Mucosa of rectum (tissue), 2 donors: ENCODE results near the gene PSME3.

Experiments
- H3K27ac ChIP-seq, 2 donors: one replicate each; pipeline ENCODE4 v1.7.0; 2013; ENCODE audit warnings: inconsistent platforms in 2 of 2, low read depth in 2 of 2, low read length in 2 of 2
- H3K27me3 ChIP-seq, 2 donors: one replicate each; pipeline ENCODE4 v1.7.0; 2013; ENCODE audit warnings: low read length in 2 of 2; ENCODE audit not compliant: control insufficient read depth in 2 of 2, insufficient read depth in 2 of 2
- H3K36me3 ChIP-seq, 2 donors: one replicate each; pipeline ENCODE4 v1.7.0; 2013; ENCODE audit warnings: low read length in 2 of 2; ENCODE audit not compliant: control insufficient read depth in 2 of 2, insufficient read depth in 2 of 2
- H3K4me1 ChIP-seq, 2 donors: one replicate each; pipeline ENCODE4 v1.7.0; 2013; ENCODE audit warnings: low read length in 2 of 2, mild to moderate bottlenecking in 1 of 2; ENCODE audit not compliant: control insufficient read depth in 2 of 2, insufficient read depth in 2 of 2
- H3K4me3 ChIP-seq, 2 donors: one replicate each; pipeline ENCODE4 v1.7.0; 2013; ENCODE audit warnings: low read length in 2 of 2
- H3K9ac ChIP-seq, 2 donors: one replicate each; pipeline ENCODE4 v1.7.0; 2013; ENCODE audit warnings: low read length in 2 of 2, low read depth in 1 of 2, mild to moderate bottlenecking in 1 of 2
- H3K9me3 ChIP-seq, 2 donors: one replicate each; pipeline ENCODE4 v1.7.0; 2013; ENCODE audit warnings: low read length in 2 of 2; ENCODE audit not compliant: control insufficient read depth in 2 of 2
- donor health status: healthy.
- donor health status: Normal muscosa, but diverticular disease.

The PSME3 gene

DNA sequence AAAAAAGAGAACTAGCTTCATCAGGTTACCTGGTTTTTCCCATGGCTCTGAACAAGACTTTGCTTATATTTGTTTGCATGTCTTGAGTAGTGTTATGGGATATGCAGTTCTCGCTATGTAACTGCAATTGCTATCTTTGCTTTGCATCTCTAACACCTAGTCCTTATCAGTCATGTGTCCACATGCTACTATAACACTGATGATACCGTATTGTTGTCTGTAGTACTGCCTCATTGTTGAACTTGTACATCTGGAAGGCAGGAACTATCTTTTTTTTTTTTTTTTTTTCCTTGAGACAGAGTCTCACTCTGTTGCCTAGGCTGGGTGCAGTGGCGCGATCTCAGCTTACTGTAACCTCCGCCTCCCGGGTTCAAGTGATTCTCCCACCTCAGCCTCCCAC lies 2.5 kb downstream of the PSME3 start:
- no peak overlapping the region for H3K27ac ChIP-seq
- no peaks in the 10 kb centered on the region for H3K27me3 ChIP-seq
- H3K9ac ChIP-seq: no peak overlapping the region
- no peak overlapping the region for H3K4me3 ChIP-seq
- H3K9me3 ChIP-seq: no peaks in the 10 kb centered on the region
- H3K4me1 ChIP-seq: peaks cover 11 to 16% of the 10 kb centered on the region in 2 donors
- peaks cover 24 to 34% of the 10 kb centered on the region in 2 donors for H3K36me3 ChIP-seq

DNA sequence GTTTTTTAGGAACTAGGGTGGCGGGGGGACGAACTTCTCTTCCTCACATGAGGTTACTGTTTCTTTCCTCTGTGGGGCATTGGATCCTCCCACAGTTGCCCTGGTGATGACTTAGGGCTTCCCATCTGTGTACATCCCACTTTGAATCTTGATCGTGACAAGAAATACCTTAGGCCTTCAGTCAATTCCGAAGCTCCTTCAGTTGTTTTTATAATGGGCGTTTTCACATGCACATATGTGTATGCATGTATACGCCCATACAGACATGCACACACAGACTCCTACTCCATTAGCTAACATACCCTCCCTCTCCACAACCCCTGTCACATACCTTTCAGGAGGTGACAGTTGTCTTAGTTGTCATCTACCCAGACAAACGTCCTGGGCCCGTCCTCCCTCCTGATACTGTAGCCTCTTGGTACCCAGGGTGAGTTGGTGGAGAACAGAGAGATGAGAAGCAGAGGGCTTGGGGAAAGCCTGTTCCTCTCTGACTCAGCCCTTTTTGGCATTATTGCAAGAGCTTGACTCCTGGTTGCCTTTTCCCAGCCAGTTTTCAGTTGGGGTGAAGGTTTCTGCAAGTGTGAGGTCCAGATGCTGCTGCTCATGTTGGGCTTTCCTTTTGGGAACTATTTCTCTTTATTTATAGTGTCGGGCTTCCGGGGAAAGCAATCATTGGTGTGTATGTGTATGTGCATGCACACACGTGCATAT lies 8.9 kb downstream of the PSME3 start:
- Histone ChIP-seq H3K27ac (no peak overlapping the region), H3K36me3 (peaks cover 62 to 63% of the 10 kb centered on the region in 2 donors)

DNA sequence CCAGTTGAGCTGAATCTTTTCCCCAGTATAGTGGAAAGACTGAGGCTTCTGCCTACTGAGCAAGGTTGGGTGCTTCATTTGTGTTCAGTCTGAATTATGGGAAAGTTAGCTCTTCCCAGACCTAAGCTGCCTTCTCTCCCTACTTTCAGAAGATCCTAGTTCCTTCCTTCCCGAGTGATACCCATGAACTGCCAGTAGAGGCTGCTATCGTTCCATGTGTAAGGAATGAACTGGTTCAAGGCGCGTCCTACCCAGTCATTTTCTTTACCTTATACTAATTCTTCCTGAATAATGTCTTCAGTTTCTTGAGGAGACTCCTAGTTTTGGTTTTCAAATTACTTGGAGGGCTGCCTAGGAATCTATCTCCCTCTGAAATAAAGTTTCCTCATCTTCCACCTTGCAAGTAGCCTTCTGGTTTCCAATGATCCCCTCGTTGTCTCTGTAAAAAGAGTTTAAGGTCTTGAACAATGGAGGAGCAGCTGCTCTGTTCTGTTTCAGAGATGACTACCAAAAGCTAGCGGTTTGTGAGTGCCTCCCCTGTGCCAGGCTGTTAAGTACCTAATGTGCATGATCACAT lies 10.2 kb downstream of the PSME3 start:
- Histone ChIP-seq H3K36me3 (peaks cover 52% of the 10 kb centered on the region in 2 donors), H3K4me1 (no peaks in the 10 kb centered on the region), H3K4me3 (no peak overlapping the region), H3K9me3 (no peaks in the 10 kb centered on the region), H3K27me3 (no peaks in the 10 kb centered on the region), H3K27ac (no peak overlapping the region), H3K9ac (no peak overlapping the region)

More for the DNA sequence above, 8.9 kb downstream of the PSME3 start:
- no peak overlapping the region for H3K4me3 ChIP-seq
- H3K9me3 ChIP-seq: no peaks in the 10 kb centered on the region
- H3K9ac ChIP-seq: no peak overlapping the region
- no peaks in the 10 kb centered on the region for H3K4me1 ChIP-seq
- no peaks in the 10 kb centered on the region for H3K27me3 ChIP-seq

DNA sequence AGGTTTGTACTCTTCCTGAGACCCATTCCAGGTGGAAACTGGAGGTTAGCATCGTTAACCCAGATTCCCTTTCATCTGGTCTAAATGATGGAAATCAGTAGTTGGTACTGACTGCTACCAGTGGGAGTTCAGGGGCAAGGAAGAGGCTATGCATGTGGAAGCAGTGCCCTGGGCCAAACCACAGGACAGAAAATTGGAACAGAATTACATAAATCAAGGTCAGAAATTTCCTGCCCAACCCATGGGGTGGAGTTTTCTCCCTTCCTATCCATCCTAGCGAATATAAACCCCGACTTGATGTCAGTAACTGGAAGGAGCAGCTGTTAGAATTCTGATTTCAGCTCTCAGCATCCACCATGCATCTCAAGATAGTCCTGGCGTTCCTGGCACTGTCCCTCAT lies 11.1 kb downstream of the PSME3 start, which contains the start of gene AOC2:
Gene AOC2, plus strand, starts transcription at position 310 of the 400 bp plus-strand sequence. Its CDS starts 47 bp downstream, at position 357.
- no peaks in the 10 kb centered on the region for H3K9me3 ChIP-seq
- no peak within 1 kb of the TSS for H3K4me3 ChIP-seq
- H3K36me3 ChIP-seq: peaks cover 44 to 45% of the 10 kb centered on the region in 2 donors
- no peaks in the 10 kb centered on the region for H3K27me3 ChIP-seq
- peaks cover 0 to 2% of the 10 kb centered on the region in 2 donors for H3K4me1 ChIP-seq
- H3K27ac ChIP-seq: no peak within 1 kb of the TSS
- H3K9ac ChIP-seq: no peak within 1 kb of the TSS

DNA sequence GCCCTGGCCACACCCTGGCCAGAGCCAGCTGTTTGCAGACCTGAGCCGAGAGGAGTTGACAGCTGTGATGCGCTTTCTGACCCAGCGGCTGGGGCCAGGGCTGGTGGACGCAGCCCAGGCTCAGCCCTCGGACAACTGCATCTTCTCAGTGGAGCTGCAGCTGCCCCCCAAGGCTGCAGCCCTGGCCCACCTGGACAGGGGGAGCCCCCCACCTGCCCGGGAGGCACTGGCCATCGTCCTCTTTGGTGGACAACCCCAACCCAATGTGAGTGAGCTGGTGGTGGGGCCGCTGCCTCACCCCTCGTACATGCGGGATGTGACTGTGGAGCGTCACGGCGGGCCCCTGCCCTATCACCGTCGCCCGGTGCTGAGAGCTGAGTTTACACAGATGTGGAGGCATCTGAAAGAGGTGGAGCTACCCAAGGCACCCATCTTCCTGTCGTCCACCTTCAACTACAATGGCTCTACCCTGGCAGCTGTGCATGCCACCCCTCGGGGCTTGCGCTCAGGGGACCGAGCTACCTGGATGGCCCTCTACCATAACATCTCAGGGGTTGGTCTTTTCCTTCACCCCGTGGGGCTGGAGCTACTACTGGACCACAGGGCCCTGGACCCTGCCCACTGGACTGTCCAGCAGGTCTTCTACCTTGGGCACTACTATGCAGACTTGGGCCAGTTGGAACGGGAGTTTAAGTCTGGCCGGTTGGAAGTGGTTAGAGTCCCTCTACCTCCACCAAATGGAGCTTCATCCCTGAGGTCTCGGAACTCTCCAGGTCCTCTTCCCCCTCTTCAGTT lies 11.8 kb downstream of the PSME3 start:
- Histone ChIP-seq H3K9me3 (no peaks in the 10 kb centered on the region), H3K27me3 (peaks cover 0 to 2% of the 10 kb centered on the region in 2 donors), H3K9ac (no peak overlapping the region), H3K27ac (no peak overlapping the region), H3K4me3 (no peak overlapping the region), H3K36me3 (peaks cover 40 to 42% of the 10 kb centered on the region in 2 donors), H3K4me1 (peaks cover 0 to 2% of the 10 kb centered on the region in 2 donors)

DNA sequence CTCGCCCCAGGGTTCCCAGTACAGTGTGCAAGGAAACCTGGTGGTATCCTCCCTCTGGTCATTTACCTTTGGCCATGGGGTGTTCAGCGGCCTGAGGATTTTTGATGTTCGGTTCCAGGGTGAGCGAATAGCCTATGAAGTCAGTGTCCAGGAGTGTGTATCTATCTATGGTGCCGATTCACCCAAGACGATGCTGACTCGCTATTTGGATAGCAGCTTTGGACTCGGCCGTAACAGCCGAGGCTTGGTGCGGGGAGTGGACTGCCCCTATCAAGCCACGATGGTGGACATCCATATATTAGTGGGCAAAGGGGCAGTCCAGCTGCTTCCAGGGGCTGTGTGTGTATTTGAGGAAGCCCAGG lies 12.3 kb downstream of the PSME3 start:
- Histone ChIP-seq H3K9me3 (no peaks in the 10 kb centered on the region), H3K27me3 (peaks cover 0 to 4% of the 10 kb centered on the region in 2 donors), H3K36me3 (peaks cover 40 to 42% of the 10 kb centered on the region in 2 donors), H3K4me1 (peaks cover 0 to 2% of the 10 kb centered on the region in 2 donors), H3K27ac (no peak overlapping the region), H3K9ac (no peak overlapping the region), H3K4me3 (no peak overlapping the region)

DNA sequence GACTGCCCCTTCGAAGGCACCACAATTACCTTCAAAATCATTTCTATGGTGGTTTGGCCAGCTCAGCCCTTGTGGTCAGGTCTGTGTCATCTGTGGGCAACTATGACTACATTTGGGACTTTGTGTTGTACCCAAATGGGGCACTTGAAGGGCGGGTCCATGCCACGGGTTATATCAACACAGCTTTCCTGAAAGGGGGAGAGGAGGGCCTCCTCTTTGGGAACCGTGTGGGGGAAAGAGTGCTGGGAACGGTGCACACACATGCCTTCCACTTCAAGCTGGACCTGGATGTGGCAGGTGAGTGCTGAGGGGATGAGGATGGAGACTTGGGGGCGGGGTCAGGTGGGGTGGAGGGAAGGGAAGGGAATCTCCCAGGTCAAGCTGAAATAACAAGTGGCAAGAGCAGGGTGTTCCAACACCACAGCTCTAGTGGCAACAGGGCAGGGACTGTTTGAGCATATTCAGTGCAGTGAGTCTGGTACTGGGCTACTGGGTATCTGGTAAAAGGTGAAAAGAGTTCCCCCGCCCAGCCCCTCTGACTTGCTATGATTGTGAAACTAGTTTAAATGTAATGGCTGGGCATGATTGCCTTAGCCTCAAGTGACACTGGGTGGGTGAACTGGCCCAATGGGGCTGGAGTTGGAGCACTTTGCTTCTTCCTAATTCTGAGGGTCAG lies 12.9 kb downstream of the PSME3 start:
- H3K27ac ChIP-seq: no peak overlapping the region

DNA sequence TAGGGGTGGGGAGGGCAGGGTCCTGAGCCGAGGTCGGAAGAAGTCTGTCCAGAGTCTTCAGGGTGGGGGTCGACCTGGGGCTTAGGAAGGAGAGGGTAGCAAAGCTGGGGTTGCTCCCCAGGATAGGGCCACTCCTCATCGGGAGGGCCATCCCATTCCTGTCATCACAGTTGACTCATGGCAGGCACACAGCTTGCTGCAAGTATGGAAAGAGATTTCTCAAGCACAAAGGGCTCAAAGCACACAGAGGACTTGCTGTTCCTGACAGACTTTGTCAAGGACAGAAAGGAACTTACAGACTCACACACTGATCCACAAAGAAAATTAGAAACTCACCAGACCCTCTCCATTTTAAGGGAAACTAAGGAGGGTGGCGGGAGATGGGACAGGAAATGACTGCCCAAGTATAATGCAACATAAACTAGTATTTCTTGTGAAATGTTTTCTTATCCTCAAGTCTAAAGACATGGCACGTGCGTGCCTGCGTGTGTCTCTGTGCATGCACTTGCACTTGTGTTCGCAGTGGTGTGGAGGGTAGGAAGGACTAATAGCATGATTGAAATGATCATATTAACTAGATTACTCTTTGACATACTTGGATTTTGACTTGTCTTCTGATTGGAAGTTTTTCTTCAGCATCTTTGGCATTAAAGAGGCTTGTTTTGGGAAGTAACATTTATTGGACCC lies 13.5 kb downstream of the PSME3 start:
- Histone ChIP-seq H3K9ac (no peak overlapping the region), H3K4me3 (no peak overlapping the region), H3K36me3 (peaks cover 32 to 36% of the 10 kb centered on the region in 2 donors), H3K27me3 (peaks cover 0 to 4% of the 10 kb centered on the region in 2 donors), H3K9me3 (no peaks in the 10 kb centered on the region), H3K27ac (no peak overlapping the region), H3K4me1 (peaks cover 0 to 2% of the 10 kb centered on the region in 2 donors)

More for the DNA sequence above, 12.9 kb downstream of the PSME3 start:
- Histone ChIP-seq H3K9me3 (no peaks in the 10 kb centered on the region), H3K4me1 (peaks cover 0 to 2% of the 10 kb centered on the region in 2 donors), H3K27me3 (peaks cover 0 to 4% of the 10 kb centered on the region in 2 donors), H3K4me3 (no peak overlapping the region), H3K9ac (no peak overlapping the region), H3K36me3 (peaks cover 39 to 42% of the 10 kb centered on the region in 2 donors)

DNA sequence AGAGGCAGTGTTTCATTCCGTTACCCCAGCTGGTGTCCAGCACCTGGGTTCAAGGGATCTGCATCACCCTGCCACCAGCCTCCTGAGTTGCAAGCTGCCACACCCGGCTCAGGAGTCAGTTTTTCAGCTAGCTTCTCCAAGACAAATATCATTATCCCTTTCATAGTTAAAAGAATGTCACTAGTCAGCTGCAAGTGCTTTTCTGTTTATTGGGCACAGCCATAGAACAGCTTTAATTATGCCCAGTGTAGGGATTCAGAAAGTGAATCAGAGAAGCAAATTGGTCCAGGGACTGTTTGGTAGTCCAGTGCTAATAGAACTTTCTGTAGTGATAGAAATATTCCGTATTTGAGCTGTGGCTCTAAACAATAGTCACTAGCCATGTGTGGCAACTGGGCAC lies 14.9 kb downstream of the PSME3 start:
- Histone ChIP-seq H3K36me3 (peaks cover 19 to 24% of the 10 kb centered on the region in 2 donors), H3K4me1 (peaks cover 5% of the 10 kb centered on the region in 2 donors), H3K9ac (no peak overlapping the region), H3K4me3 (no peak overlapping the region), H3K27ac (no peak overlapping the region), H3K9me3 (no peaks in the 10 kb centered on the region), H3K27me3 (peaks cover 0 to 4% of the 10 kb centered on the region in 2 donors)
